Measurements from ENCODE around the gene HSD11B1.

The HSD11B1 gene

DNA sequence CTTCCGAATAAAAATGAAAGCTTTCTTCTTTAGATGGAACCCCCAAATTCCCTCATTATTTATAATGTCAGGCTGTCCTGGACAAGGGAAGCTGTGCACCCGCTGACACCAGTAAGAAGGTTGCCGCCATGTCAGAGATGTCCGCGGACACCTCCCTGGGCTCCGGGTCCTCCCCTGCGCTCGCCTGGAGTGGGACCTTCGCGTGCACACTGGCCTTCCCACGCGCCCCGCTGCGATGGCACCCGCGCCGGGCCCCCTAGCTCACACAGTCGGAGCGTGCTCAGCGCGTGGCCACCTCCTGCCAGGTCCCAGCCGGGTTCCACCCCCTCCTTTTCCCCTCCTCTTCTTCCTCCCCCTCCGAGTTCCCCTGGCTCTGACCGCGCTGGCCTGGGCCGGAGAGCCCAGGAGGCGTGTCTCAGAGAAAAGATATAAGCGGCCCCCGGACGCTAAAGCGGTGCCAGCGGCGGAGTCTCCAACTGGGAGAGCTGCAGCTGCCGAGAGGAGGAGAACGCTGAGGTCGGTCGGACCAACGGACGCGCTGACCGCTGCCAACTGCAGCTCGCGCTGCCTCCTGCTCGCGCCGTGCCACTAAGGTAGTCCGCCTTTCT lies 29.6 kb upstream of the HSD11B1 start, which contains the start of gene G0S2:
TSS of gene G0S2 (plus strand) at position 456 of the 608 bp plus-strand sequence. CDS start 273 bp downstream, outside the sequence.
- peak within 1 kb of the TSS; percentile 31 for H3K4me3 ChIP-seq (ENCODE audit: low read depth, low read length)
- TF ChIP-seq, protein P1, sequence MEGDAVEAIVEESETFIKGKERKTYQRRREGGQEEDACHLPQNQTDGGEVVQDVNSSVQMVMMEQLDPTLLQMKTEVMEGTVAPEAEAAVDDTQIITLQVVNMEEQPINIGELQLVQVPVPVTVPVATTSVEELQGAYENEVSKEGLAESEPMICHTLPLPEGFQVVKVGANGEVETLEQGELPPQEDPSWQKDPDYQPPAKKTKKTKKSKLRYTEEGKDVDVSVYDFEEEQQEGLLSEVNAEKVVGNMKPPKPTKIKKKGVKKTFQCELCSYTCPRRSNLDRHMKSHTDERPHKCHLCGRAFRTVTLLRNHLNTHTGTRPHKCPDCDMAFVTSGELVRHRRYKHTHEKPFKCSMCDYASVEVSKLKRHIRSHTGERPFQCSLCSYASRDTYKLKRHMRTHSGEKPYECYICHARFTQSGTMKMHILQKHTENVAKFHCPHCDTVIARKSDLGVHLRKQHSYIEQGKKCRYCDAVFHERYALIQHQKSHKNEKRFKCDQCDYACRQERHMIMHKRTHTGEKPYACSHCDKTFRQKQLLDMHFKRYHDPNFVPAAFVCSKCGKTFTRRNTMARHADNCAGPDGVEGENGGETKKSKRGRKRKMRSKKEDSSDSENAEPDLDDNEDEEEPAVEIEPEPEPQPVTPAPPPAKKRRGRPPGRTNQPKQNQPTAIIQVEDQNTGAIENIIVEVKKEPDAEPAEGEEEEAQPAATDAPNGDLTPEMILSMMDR (IDR thresholded peaks at IDR 0.05; ENCODE audit: borderline replicate concordance, insufficient read depth, low read depth, low read length), result no peak

DNA sequence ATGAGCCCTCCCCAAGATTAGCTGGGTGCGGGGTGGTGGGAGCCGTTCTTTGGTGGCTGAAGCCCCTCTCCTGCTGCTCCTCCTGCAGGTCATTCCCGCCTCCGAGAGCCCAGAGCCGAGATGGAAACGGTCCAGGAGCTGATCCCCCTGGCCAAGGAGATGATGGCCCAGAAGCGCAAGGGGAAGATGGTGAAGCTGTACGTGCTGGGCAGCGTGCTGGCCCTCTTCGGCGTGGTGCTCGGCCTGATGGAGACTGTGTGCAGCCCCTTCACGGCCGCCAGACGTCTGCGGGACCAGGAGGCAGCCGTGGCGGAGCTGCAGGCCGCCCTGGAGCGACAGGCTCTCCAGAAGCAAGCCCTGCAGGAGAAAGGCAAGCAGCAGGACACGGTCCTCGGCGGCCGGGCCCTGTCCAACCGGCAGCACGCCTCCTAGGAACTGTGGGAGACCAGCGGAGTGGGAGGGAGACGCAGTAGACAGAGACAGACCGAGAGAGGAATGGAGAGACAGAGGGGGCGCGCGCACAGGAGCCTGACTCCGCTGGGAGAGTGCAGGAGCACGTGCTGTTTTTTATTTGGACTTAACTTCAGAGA lies 29.0 kb upstream of the HSD11B1 start:
- TF ChIP-seq, protein P1 (IDR thresholded peaks at IDR 0.05; ENCODE audit: borderline replicate concordance, insufficient read depth, low read depth, low read length), result no peak
- H3K4me3 ChIP-seq (ENCODE audit: low read depth, low read length), result peak overlapping the region; percentile 31

DNA sequence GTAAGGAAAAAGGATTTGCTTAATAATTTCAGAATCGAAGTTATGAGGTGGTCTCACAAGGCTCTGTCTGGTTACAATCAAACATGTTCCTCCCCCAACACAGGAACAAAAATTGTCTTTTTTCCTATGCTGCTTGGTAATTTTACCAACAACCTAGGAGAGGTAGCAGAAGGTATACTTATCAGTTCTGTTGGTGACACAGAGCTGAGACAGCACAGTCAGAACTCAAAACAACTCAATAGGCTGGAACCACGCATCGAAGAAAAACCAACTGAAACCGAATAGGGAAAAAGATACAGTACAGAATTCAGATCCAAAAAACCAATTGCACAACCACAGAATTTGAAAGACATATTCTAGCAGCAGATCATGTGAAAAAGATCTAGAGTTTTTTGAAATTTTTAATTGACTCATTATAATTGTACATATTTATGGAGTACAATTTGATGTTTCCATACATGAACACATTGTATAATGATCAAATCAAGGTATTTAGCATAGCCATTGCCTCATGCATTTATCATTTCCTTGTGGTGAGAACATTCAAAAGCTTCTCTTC lies 25.6 kb upstream of the HSD11B1 start:
- TF ChIP-seq, protein P1 (IDR thresholded peaks at IDR 0.05; ENCODE audit: borderline replicate concordance, insufficient read depth, low read depth, low read length), result no peak
- no peak overlapping the region for H3K4me3 ChIP-seq (ENCODE audit: low read depth, low read length)

DNA sequence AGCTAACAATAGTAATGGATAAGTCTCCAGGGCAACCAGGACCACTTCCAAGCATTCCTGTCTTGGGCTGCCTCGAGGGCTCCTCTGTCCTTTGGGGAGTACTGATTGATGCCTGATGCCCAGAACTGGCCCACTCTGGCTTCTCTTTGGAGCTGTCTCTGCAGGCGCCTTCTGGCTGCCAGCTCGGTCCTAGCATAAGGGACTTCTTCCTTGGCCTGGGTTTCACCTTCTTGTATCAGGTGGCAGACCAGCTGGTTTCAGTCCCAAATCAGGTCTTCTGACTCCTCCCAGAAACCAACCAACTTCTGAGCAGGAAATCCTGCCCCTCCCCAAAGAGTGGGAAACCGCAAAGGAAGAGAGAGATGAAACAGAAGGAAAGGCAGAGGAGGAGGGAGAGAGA lies 18.8 kb upstream of the HSD11B1 start:
- TF ChIP-seq, protein P1 (IDR thresholded peaks at IDR 0.05; ENCODE audit: borderline replicate concordance, insufficient read depth, low read depth, low read length), result no peak
- H3K4me3 ChIP-seq (ENCODE audit: low read depth, low read length), result no peak overlapping the region

DNA sequence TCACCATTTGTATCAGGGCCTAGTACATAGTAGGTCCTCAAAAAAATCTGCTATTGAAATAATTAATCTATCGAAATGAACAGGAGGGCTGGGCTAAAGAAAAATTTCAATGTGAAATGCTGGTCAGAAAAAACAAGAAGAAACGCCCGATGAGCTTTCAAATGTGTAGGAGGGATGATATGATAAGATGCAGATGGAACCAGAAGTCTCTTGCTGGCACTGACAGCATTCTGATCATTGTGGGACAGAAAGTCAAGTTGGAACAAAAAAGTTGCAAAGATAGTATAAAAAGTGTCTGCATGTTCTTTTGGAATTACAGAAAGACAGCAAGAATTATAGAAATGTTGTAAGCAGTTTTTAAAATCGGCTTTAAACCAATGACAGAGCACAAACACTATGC lies 18.3 kb upstream of the HSD11B1 start:
- TF ChIP-seq, protein P1 (IDR thresholded peaks at IDR 0.05; ENCODE audit: borderline replicate concordance, insufficient read depth, low read depth, low read length), result no peak
- H3K4me3 ChIP-seq (ENCODE audit: low read depth, low read length), result no peak overlapping the region

DNA sequence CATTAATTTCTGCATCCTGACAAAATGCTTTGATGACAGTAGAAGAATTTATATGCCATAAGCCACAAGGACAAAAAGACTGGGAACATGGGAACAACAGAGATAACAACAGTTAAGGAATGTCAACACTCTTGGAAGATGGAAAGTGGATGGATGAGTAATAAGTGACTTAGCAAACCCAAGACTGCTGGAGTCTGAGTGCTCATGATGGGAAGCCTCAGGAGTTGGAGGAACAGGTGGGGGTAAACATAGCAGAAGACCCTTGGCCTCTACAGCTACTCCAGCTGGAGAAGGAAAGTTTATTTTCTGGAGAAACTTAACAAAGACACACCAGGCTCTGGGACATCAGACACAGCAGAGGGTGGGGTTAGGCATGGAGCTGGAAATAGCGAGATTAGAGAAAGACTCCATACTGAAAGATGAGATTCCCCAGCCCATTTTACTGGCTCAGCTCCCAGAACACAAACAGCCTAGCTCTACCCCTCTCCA lies 15.9 kb upstream of the HSD11B1 start:
- TF ChIP-seq, protein P1 (IDR thresholded peaks at IDR 0.05; ENCODE audit: borderline replicate concordance, insufficient read depth, low read depth, low read length), result no peak
- no peak overlapping the region for H3K4me3 ChIP-seq (ENCODE audit: low read depth, low read length)

DNA sequence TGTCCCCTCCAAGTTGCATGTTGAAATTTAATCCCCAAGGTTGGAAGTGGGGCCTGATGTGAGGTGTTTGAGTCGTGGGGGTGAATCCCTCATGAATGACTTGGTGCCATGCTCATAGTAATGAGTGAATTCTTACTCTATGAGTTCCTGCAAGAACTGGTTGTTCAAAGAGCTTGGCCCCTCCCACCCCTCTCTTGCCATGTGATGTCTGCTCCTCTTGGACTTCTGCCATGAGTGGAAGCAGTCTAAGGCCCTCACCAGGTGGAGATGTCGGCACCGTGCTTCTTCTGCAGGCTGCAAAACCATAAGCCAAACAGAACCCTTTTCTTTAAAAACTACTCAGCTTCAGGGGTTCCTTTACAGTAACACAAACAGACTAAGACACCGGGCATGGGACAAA lies 15.2 kb upstream of the HSD11B1 start:
- TF ChIP-seq, protein P1 (IDR thresholded peaks at IDR 0.05; ENCODE audit: borderline replicate concordance, insufficient read depth, low read depth, low read length), result no peak
- no peak overlapping the region for H3K4me3 ChIP-seq (ENCODE audit: low read depth, low read length)

All from GM12875 (cell line).